HepG2 (cell line): ENCODE data around the gene SRSF2. TPM values are rescaled to one million over a fixed set of nuclear protein-coding genes. Genes with fewer than 3 reads are reported as not detected.

Experiments used
- DR1 ChIP-seq: sonication (generic); formaldehyde crosslinking; IDR thresholded peaks from 2 replicates; pipeline ENCODE4 v1.8.0; 2021; ENCODE audit warnings: mild to moderate bottlenecking, missing genetic modification reagents, inconsistent platforms
- GLI4 ChIP-seq: sonication (generic); formaldehyde crosslinking; IDR thresholded peaks from 2 replicates; pipeline ENCODE4 v1.5.1; 2020; ENCODE audit warnings: missing genetic modification reagents, mild to moderate bottlenecking, moderate library complexity, borderline replicate concordance
- SRSF1 ChIP-seq: fragments of 200-400 bp; formaldehyde crosslinking; optimal IDR thresholded peaks from 2 replicates; pipeline ENCODE3; 2017; ENCODE audit warnings: mild to moderate bottlenecking, low read depth, low read length, moderate library complexity
- YEATS4 ChIP-seq: sonication (generic); formaldehyde crosslinking; IDR thresholded peaks from 2 replicates; pipeline ENCODE4 v1.4.0; 2020; ENCODE audit warnings: missing genetic modification reagents, borderline replicate concordance
- YY1 ChIP-seq: IDR thresholded peaks from 2 replicates; pipeline ENCODE4 v1.6.1; 2011; ENCODE audit warnings: low read length, low read depth, moderate library complexity, mild to moderate bottlenecking; ENCODE audit not compliant: insufficient read depth, insufficient replicate concordance
- ZFP36 ChIP-seq: fragments of 150-350 bp; IDR thresholded peaks from 2 replicates; pipeline ENCODE4 v1.6.1; 2018; ENCODE audit warnings: borderline replicate concordance, low read length, low read depth; ENCODE audit not compliant: partially characterized antibody
- ZNF143 ChIP-seq: sonication (generic); formaldehyde crosslinking; IDR thresholded peaks from 2 replicates; pipeline ENCODE4 v1.4.0; 2020; ENCODE audit warnings: missing genetic modification reagents
- ZNF282 ChIP-seq: fragments of 450-650 bp; IDR thresholded peaks from 2 replicates; pipeline ENCODE4 v1.6.1; 2018; ENCODE audit not compliant: partially characterized antibody
- ZNF616 ChIP-seq: sonication (generic); formaldehyde crosslinking; IDR thresholded peaks from 2 replicates; pipeline ENCODE4 v1.5.0; 2020; ENCODE audit warnings: low read depth, mild to moderate bottlenecking, missing genetic modification reagents
- ZNF772 ChIP-seq: sonication (generic); formaldehyde crosslinking; IDR thresholded peaks from 2 replicates; pipeline ENCODE4 v1.5.0; 2020; ENCODE audit warnings: mild to moderate bottlenecking, missing genetic modification reagents
- polyA plus RNA-seq, 8 experiments: library from polyadenylated mRNA; depleted of rRNA in 3 of 8; stranded (reverse) in 7 of 8; unstranded in 1 of 8; fragments of >200 nt; fragmentation: Illumina TruSeq in 4 of 8; extraction: Trizol in 4 of 8; gene quantifications; 2 replicates each; pipeline versions ENCODE4 v1.2.1 to v1.2.3, GENCODE V29; 2011 to 2016; ENCODE audit warnings: low read depth in 4 of 8, missing spikeins in 1 of 8, mixed read lengths in 1 of 8; ENCODE audit not compliant: insufficient read depth in 1 of 8
- total RNA-seq, 5 experiments: library from RNA; depleted of rRNA; stranded (reverse); fragments of >200 nt; fragmentation: Illumina TruSeq; extraction: Trizol; gene quantifications; 2 replicates each; pipeline ENCODE4 v1.2.3, GENCODE V29; 2016; ENCODE audit warnings: low read depth in 1 of 5
- TF ChIP-seq, protein P1 (sequence below): sonication (generic); formaldehyde crosslinking; IDR thresholded peaks from 2 replicates; pipeline ENCODE4 v1.5.0; 2020; ENCODE audit warnings: mild to moderate bottlenecking, low read depth, missing genetic modification reagents, borderline replicate concordance
- TF ChIP-seq, protein P2 (sequence below): sonication (generic); formaldehyde crosslinking; IDR thresholded peaks from 2 replicates; pipeline ENCODE4 v1.8.1; 2022; ENCODE audit warnings: mild to moderate bottlenecking, missing genetic modification reagents
- TF ChIP-seq, protein P3 (sequence below): sonication (generic); formaldehyde crosslinking; IDR thresholded peaks from 2 replicates; pipeline ENCODE4 v1.9.0; 2021; ENCODE audit warnings: missing genetic modification reagents, mild to moderate bottlenecking, borderline replicate concordance
- TF ChIP-seq, protein P4 (sequence below): sonication (generic); formaldehyde crosslinking; IDR thresholded peaks from 2 replicates; pipeline ENCODE4 v1.5.0; 2020; ENCODE audit warnings: missing genetic modification reagents
- TF ChIP-seq, protein P5 (sequence below): sonication (generic); formaldehyde crosslinking; IDR thresholded peaks from 2 replicates; pipeline ENCODE4 v1.5.1; 2020; ENCODE audit warnings: mild to moderate bottlenecking, missing genetic modification reagents
- TF ChIP-seq, protein P6 (sequence below): sonication (generic); formaldehyde crosslinking; IDR thresholded peaks from 2 replicates; pipeline ENCODE4 v1.8.0; 2022; ENCODE audit warnings: mild to moderate bottlenecking, missing genetic modification reagents; ENCODE audit not compliant: insufficient replicate concordance
- TF ChIP-seq, protein P7 (sequence below): sonication (generic); formaldehyde crosslinking; IDR thresholded peaks from 2 replicates; pipeline ENCODE4 v1.5.0; 2020; ENCODE audit warnings: missing genetic modification reagents

SRSF2 gene
- total and polyA plus RNA-seq, 2 of the 13 experiments (the other 11 are each of a cell fraction or from before 2014, with no cell fraction given) = 306 to 319 TPM

DNA sequence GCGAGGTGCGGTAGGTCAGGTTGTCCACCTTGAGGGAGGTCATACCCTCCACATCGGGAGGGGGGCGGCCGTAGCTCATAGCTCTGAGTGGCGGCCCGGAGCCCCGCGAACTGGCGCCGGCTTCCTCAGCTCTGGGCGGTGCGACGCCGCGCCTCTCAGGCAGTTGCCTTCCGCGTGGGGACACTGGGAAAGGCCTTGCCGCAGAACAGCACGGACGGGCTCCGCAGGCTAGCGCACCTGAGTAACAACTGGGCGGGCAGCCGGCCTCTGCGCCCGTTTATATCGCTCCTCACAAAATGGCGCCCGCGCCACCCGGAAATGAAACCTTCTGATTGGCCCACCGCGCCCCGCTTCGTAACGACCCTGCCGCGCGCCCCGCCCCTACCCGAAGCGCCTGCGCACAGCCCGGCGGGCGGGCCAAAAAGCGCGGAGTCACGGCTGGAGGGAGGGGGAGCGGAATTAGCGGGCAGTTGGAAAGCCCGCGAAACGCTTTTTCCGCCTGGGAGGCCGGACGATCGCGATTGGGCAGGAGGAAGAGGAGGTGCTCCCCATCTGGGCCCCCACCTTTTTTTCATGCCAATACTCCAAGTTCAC lies at the start of gene SRSF2 (continued):
- TF ChIP-seq, protein P1, sequence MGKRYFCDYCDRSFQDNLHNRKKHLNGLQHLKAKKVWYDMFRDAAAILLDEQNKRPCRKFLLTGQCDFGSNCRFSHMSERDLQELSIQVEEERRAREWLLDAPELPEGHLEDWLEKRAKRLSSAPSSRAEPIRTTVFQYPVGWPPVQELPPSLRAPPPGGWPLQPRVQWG (CRISPR knock-in tag) = no peak
- TF ChIP-seq, protein P2, sequence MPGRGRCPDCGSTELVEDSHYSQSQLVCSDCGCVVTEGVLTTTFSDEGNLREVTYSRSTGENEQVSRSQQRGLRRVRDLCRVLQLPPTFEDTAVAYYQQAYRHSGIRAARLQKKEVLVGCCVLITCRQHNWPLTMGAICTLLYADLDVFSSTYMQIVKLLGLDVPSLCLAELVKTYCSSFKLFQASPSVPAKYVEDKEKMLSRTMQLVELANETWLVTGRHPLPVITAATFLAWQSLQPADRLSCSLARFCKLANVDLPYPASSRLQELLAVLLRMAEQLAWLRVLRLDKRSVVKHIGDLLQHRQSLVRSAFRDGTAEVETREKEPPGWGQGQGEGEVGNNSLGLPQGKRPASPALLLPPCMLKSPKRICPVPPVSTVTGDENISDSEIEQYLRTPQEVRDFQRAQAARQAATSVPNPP (CRISPR knock-in tag) = no peak; the same call in 1 of the 2 replicates
- TF ChIP-seq, protein P3, sequence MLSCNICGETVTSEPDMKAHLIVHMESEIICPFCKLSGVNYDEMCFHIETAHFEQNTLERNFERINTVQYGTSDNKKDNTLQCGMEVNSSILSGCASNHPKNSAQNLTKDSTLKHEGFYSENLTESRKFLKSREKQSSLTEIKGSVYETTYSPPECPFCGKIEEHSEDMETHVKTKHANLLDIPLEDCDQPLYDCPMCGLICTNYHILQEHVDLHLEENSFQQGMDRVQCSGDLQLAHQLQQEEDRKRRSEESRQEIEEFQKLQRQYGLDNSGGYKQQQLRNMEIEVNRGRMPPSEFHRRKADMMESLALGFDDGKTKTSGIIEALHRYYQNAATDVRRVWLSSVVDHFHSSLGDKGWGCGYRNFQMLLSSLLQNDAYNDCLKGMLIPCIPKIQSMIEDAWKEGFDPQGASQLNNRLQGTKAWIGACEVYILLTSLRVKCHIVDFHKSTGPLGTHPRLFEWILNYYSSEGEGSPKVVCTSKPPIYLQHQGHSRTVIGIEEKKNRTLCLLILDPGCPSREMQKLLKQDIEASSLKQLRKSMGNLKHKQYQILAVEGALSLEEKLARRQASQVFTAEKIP (CRISPR knock-in tag) = no peak
- TF ChIP-seq, protein P4, sequence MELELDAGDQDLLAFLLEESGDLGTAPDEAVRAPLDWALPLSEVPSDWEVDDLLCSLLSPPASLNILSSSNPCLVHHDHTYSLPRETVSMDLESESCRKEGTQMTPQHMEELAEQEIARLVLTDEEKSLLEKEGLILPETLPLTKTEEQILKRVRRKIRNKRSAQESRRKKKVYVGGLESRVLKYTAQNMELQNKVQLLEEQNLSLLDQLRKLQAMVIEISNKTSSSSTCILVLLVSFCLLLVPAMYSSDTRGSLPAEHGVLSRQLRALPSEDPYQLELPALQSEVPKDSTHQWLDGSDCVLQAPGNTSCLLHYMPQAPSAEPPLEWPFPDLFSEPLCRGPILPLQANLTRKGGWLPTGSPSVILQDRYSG (CRISPR knock-in tag) = peak; percentile 86; the same call in 1 of the 2 replicates
- no peak for TF ChIP-seq ZNF282
- TF ChIP-seq YY1 = peak; percentile 99
- TF ChIP-seq, protein P5, sequence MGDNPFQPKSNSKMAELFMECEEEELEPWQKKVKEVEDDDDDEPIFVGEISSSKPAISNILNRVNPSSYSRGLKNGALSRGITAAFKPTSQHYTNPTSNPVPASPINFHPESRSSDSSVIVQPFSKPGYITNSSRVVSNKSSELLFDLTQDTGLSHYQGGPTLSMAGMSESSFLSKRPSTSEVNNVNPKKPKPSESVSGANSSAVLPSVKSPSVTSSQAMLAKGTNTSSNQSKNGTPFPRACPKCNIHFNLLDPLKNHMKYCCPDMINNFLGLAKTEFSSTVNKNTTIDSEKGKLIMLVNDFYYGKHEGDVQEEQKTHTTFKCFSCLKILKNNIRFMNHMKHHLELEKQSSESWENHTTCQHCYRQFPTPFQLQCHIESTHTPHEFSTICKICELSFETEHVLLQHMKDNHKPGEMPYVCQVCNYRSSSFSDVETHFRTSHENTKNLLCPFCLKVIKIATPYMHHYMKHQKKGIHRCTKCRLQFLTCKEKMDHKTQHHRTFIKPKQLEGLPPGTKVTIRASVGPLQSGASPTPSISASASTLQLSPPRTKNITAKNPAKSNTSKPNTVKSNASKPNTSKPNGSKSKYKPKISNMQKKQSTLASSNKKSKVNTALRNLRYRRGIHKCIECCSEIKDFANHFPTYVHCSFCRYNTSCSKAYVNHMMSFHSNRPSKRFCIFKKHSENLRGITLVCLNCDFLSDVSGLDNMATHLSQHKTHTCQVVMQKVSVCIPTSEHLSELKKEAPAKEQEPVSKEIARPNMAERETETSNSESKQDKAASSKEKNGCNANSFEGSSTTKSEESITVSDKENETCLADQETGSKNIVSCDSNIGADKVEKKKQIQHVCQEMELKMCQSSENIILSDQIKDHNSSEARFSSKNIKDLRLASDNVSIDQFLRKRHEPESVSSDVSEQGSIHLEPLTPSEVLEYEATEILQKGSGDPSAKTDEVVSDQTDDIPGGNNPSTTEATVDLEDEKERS = peak; percentile 75
- TF ChIP-seq, protein P6, sequence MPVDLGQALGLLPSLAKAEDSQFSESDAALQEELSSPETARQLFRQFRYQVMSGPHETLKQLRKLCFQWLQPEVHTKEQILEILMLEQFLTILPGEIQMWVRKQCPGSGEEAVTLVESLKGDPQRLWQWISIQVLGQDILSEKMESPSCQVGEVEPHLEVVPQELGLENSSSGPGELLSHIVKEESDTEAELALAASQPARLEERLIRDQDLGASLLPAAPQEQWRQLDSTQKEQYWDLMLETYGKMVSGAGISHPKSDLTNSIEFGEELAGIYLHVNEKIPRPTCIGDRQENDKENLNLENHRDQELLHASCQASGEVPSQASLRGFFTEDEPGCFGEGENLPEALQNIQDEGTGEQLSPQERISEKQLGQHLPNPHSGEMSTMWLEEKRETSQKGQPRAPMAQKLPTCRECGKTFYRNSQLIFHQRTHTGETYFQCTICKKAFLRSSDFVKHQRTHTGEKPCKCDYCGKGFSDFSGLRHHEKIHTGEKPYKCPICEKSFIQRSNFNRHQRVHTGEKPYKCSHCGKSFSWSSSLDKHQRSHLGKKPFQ (CRISPR knock-in tag) = peak; percentile 88
- no peak for TF ChIP-seq ZFP36
- no peak for TF ChIP-seq ZNF616
- no peak for TF ChIP-seq GLI4
- TF ChIP-seq YEATS4 (CRISPR knock-in tag) = no peak
- peak; percentile 100 for TF ChIP-seq DR1 (CRISPR knock-in tag)
- no peak for TF ChIP-seq SRSF1
- TF ChIP-seq, protein P7, sequence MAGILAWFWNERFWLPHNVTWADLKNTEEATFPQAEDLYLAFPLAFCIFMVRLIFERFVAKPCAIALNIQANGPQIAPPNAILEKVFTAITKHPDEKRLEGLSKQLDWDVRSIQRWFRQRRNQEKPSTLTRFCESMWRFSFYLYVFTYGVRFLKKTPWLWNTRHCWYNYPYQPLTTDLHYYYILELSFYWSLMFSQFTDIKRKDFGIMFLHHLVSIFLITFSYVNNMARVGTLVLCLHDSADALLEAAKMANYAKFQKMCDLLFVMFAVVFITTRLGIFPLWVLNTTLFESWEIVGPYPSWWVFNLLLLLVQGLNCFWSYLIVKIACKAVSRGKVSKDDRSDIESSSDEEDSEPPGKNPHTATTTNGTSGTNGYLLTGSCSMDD (CRISPR knock-in tag) = peak; percentile 76; the same call in 1 of the 2 replicates
- no peak for TF ChIP-seq ZNF143 (CRISPR knock-in tag)
- peak; percentile 93 for TF ChIP-seq ZNF772 (CRISPR knock-in tag)
